HepG2 (cell line): Measurements from ENCODE around the gene WWP2.

ENCODE experiments used
- ESRRA ChIP-seq: sonication (generic); formaldehyde crosslinking; IDR thresholded peaks from 2 replicates; pipeline ENCODE4 v1.5.1; 2020; ENCODE audit warnings: mild to moderate bottlenecking, low read depth, missing genetic modification reagents
- EZH2 ChIP-seq: conservative IDR thresholded peaks from 2 replicates; pipeline ENCODE4 v1.6.1; 2012; ENCODE audit warnings: mild to moderate bottlenecking, low read depth, low read length, moderate library complexity
- MYC ChIP-seq: sonication (generic); formaldehyde crosslinking; IDR thresholded peaks from 2 replicates; pipeline ENCODE4 v1.9.0; 2021; ENCODE audit warnings: missing genetic modification reagents, borderline replicate concordance
- RXRA ChIP-seq: sonication (generic); formaldehyde crosslinking; IDR thresholded peaks from 2 replicates; pipeline ENCODE4 v1.5.1; 2020; ENCODE audit warnings: missing genetic modification reagents
- XRCC5 ChIP-seq: fragments of 200-400 bp; formaldehyde crosslinking; optimal IDR thresholded peaks from 2 replicates; pipeline ENCODE3; 2017; ENCODE audit warnings: mild to moderate bottlenecking, low read length
- ZNF510 ChIP-seq: sonication (generic); formaldehyde crosslinking; IDR thresholded peaks from 2 replicates; pipeline ENCODE4 v1.4.0; 2020; ENCODE audit warnings: low read depth, mild to moderate bottlenecking, missing genetic modification reagents
- TF ChIP-seq, protein P1 (sequence below), 2 experiments: sonication (generic) in 1 of 2; formaldehyde crosslinking in 1 of 2; IDR thresholded peaks; 2 replicates each; pipeline versions ENCODE4 v1.4.0 to v1.6.1; 2018 to 2020; ENCODE audit warnings: missing genetic modification reagents in 2 of 2, borderline replicate concordance in 1 of 2, low read depth in 1 of 2, mild to moderate bottlenecking in 1 of 2, missing biosample characterization in 1 of 2
- TF ChIP-seq, protein P2 (sequence below): IDR thresholded peaks from 2 replicates; pipeline ENCODE4 v1.6.1; 2016; ENCODE audit warnings: low read depth
- TF ChIP-seq, protein P3 (sequence below): sonication (generic); formaldehyde crosslinking; IDR thresholded peaks from 2 replicates; pipeline ENCODE4 v1.5.0; 2020; ENCODE audit warnings: mild to moderate bottlenecking, missing genetic modification reagents, moderate library complexity
- TF ChIP-seq, protein P4 (sequence below): sonication (generic); formaldehyde crosslinking; IDR thresholded peaks from 2 replicates; pipeline ENCODE4 v1.8.1; 2023; ENCODE audit warnings: mild to moderate bottlenecking, moderate library complexity, missing genetic modification reagents

DNA sequence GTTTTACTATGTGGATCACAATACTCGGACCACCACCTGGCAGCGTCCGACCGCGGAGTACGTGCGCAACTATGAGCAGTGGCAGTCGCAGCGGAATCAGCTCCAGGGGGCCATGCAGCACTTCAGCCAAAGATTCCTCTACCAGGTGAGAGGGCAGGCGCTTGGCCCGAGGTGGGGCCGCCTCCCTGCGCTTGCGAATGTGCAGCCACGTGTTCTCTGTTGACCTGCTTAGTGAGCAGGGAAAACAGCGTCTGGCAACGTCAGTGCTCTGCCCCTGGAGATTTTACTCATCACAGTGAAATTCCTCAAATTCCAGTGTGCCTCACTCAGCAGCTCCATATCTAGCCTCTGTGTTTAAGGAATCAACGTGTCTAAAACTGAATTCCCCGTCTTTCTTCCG, 155.6 kb downstream of the WWP2 start:
- TF ChIP-seq, protein P1, sequence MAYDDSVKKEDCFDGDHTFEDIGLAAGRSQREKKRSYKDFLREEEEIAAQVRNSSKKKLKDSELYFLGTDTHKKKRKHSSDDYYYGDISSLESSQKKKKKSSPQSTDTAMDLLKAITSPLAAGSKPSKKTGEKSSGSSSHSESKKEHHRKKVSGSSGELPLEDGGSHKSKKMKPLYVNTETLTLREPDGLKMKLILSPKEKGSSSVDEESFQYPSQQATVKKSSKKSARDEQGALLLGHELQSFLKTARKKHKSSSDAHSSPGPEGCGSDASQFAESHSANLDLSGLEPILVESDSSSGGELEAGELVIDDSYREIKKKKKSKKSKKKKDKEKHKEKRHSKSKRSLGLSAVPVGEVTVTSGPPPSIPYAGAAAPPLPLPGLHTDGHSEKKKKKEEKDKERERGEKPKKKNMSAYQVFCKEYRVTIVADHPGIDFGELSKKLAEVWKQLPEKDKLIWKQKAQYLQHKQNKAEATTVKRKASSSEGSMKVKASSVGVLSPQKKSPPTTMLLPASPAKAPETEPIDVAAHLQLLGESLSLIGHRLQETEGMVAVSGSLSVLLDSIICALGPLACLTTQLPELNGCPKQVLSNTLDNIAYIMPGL (CRISPR knock-in tag; IDR thresholded peaks at IDR 0.05; ENCODE audit: borderline replicate concordance in 1 of 2, low read depth in 1 of 2) = no peak
- TF ChIP-seq ZNF510 (CRISPR knock-in tag) (no peak), ESRRA (CRISPR knock-in tag) (no peak), XRCC5 (no peak), MYC (no peak), EZH2 (no peak), RXRA (CRISPR knock-in tag) (no peak)
- TF ChIP-seq, protein P2, sequence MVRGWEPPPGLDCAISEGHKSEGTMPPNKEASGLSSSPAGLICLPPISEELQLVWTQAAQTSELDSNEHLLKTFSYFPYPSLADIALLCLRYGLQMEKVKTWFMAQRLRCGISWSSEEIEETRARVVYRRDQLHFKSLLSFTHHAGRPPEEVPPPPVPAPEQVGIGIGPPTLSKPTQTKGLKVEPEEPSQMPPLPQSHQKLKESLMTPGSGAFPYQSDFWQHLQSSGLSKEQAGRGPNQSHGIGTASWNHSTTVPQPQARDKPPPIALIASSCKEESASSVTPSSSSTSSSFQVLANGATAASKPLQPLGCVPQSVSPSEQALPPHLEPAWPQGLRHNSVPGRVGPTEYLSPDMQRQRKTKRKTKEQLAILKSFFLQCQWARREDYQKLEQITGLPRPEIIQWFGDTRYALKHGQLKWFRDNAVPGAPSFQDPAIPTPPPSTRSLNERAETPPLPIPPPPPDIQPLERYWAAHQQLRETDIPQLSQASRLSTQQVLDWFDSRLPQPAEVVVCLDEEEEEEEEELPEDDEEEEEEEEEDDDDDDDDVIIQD (CRISPR knock-in tag) = no peak
- TF ChIP-seq, protein P3, sequence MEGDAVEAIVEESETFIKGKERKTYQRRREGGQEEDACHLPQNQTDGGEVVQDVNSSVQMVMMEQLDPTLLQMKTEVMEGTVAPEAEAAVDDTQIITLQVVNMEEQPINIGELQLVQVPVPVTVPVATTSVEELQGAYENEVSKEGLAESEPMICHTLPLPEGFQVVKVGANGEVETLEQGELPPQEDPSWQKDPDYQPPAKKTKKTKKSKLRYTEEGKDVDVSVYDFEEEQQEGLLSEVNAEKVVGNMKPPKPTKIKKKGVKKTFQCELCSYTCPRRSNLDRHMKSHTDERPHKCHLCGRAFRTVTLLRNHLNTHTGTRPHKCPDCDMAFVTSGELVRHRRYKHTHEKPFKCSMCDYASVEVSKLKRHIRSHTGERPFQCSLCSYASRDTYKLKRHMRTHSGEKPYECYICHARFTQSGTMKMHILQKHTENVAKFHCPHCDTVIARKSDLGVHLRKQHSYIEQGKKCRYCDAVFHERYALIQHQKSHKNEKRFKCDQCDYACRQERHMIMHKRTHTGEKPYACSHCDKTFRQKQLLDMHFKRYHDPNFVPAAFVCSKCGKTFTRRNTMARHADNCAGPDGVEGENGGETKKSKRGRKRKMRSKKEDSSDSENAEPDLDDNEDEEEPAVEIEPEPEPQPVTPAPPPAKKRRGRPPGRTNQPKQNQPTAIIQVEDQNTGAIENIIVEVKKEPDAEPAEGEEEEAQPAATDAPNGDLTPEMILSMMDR (CRISPR knock-in tag) = no peak
- TF ChIP-seq, protein P4, sequence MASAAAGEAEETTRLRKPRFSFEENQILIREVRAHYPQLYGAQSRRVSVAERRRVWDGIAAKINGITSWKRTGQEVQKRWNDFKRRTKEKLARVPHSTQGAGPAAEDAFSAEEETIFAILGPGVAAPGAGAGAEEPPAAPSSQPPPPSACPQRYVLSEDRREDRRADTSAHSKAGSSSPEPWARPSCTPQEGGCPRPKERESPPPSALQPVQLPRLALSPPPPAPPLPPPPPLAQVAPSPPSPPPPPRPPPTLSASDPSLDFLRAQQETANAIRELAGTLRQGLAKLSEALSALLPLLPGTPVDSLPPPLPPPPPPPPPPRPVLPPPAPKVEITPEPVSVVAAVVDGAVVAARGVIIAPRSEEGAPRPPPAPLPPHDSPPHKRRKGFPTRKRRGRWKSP (CRISPR knock-in tag) = no peak
